HG03175 (cell line): ENCODE measurements around the gene ADCY4.

Experiments
- ATAC-seq: cut with Tn5 transposase; IDR thresholded peaks from one replicate; pipeline ENCODE4 v1.9.1; 2021; ENCODE audit warnings: mild to moderate bottlenecking, moderate library complexity; ENCODE audit not compliant: unreplicated experiment

ADCY4 gene

GRCh38 chr14:24300326-24300980 is 34.4 kb downstream of the ADCY4 start:
- ATAC-seq: no peak

- ATAC-seq: peak; percentile 77
These were observed 35.3 kb downstream of the ADCY4 start, which contains the start of the genes DHRS1 and NOP9 for GRCh38 chr14:24299255-24300191. TSS of gene DHRS1 (minus strand) at chr14:24299780. CDS start at chr14:24299106, 674 bp downstream. TSS of gene NOP9 (plus strand) at chr14:24299850. CDS start at chr14:24299955, 105 bp downstream.

GRCh38 chr14:24298892-24299254 is 36.0 kb downstream of the ADCY4 start:
- ATAC-seq: peak; percentile 5

- ATAC-seq: peak; percentile 16
These were observed 37.5 kb downstream of the ADCY4 start for GRCh38 chr14:24297190-24297964.

GRCh38 chr14:24296341-24297157 is 38.3 kb downstream of the ADCY4 start:
- ATAC-seq: peak; percentile 45

GRCh38 chr14:24293525-24293924 is 41.3 kb downstream of the ADCY4 start:
- ATAC-seq: no peak

GRCh38 chr14:24292118-24292807 is 42.6 kb downstream of the ADCY4 start:
- ATAC-seq: no peak

GRCh38 chr14:24291446-24292117 is 43.3 kb downstream of the ADCY4 start:
- ATAC-seq: no peak

- no peak for ATAC-seq
These were observed 44.1 kb downstream of the ADCY4 start for GRCh38 chr14:24290746-24291145.

- no peak for ATAC-seq
These were observed 45.1 kb downstream of the ADCY4 start for GRCh38 chr14:24289649-24290280.

- ATAC-seq: no peak
These were observed 47.9 kb downstream of the ADCY4 start for GRCh38 chr14:24286996-24287395.

GRCh38 chr14:24285351-24285750 is 49.5 kb downstream of the ADCY4 start:
- no peak for ATAC-seq

- no peak for ATAC-seq
These were observed 50.3 kb downstream of the ADCY4 start for GRCh38 chr14:24284501-24285035.

GRCh38 chr14:24283796-24284460 is 50.9 kb downstream of the ADCY4 start:
- no peak for ATAC-seq

- no peak for ATAC-seq
These were observed 52.1 kb downstream of the ADCY4 start for GRCh38 chr14:24282736-24283135.

- no peak for ATAC-seq
These were observed 53.2 kb downstream of the ADCY4 start for GRCh38 chr14:24281636-24282035.

- no peak for ATAC-seq
These were observed 53.9 kb downstream of the ADCY4 start for GRCh38 chr14:24280797-24281460.
